GM21515 (cell line): ENCODE results near the gene MTHFD1L.
A peak's percentile ranks its signal among the peaks of the same experiment; 100 is the strongest.
"Not testable (repeated sequence)": the region's sequence is repeated elsewhere in the genome, so short reads cannot be mapped to it uniquely, and the experiment has no call there.

ENCODE experiments used
- ATAC-seq: cut with Tn5 transposase; IDR thresholded peaks from one replicate; pipeline ENCODE4 v1.9.1; 2021; ENCODE audit not compliant: unreplicated experiment

The MTHFD1L gene

DNA sequence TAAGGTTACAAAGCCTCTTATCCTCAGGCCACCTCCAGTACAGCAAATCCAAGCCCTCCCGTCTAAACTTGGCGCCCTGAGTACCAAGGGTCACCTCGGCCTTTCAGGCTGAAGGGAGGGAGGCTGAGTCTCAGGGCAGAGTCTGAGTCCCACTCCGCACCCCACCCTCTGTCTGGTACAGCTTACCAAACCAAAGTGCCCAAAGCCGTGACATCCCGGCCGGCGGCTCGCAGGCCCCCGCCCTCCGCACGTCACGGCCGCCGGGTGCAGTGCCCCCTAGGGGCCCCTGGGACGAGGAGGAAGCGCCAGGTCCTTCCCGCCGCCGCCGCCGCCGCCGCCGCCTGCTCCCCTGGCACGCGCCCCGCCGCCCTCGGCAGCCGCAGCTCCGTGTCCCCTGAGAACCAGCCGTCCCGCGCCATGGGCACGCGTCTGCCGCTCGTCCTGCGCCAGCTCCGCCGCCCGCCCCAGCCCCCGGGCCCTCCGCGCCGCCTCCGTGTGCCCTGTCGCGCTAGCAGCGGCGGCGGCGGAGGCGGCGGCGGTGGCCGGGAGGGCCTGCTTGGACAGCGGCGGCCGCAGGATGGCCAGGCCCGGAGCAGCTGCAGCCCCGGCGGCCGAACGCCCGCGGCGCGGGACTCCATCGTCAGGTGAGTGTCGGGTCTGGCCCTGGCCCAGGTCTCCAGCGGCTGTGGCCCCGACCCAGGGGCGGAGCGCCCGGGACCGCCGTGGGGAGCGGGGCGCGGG lies at the start of gene MTHFD1L:
Gene MTHFD1L (plus strand): TSS at position 297 of the 741 bp plus-strand sequence. CDS start 121 bp downstream, at position 418.
- peak; percentile 78 for ATAC-seq

DNA sequence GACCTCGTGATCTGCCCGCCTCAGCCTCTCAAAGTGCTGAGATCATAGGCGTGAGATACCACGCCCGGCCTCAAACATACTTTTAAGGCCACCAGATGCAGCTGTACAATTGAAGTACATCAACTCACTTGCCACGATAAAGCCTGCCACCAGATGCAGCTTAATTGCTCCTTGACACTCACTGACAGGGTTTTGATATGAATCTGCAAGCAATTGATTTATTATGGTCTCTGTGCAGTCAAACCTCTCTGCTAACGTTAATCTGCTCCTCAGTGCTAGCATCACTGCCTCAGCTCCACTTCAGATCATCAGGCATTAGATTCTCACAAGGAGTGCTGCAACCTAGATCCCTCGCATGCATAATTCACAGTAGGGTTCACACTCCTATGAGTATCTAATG lies 48.9 kb upstream of the MTHFD1L start:
- not testable (repeated sequence) for ATAC-seq

DNA sequence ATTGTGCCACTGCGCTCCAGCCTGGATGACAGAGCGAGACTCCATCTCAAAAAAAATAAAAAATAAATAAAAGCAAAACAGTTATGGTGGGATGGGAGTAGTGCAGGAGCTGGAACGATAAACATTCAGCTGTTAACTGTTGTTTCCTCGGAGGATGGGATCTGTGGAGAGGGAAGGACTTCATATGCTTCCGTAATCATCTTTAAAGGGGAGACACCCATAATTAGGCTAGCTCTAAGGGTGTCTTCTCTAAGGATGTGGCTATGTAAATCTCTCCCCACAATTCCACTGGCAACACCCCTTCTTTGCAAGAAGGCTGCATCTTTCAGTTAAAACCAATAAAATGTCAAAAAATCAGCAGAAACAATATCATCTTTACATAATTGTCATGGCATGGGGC lies 42.6 kb upstream of the MTHFD1L start:
- no peak for ATAC-seq

DNA sequence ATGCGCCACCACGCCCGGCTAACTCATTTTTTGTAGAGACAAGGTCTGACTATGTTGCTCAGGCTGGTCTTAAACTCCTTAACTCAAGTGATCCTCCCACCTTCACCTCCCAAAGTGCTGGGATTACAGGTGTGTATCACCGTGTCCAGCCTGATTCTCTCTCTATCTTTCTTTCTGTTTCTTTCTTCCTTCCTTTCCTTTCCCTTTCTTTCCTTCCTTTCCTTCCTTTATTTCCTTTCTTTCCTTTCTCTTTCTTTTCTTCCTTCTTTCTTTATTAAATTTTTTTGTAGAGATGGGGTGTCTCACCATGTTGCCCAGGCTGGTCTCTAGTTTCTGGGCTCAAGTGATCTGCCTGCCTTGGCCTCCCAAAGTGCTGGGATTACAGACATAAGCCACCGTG lies 38.7 kb upstream of the MTHFD1L start:
- ATAC-seq, result no peak

DNA sequence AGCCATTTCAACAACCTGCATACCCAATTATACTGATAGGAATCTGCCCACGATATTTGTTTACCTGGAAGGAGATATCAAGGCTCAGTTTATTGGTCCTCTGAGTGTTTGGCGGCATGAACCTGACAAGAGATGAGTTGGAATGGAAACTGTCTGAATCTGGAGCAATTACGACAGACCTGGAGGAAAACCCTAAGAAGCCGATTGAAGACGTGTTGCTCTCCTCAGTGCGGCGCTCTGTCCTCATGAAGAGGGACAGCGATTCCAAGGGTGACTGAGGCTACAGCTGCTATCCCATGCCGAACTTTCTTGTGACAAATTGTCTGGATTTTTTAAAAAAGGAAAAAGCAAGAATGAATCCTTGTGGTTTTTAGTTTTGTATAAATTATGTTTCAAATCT lies 37.4 kb upstream of the MTHFD1L start:
- not testable (repeated sequence) for ATAC-seq

- no peak for ATAC-seq
Measured at GRCh38 chr6:150830439-150831165, 34.9 kb upstream of the MTHFD1L start.

- ATAC-seq, result no peak
Measured at GRCh38 chr6:150831577-150831976, 33.9 kb upstream of the MTHFD1L start.

DNA sequence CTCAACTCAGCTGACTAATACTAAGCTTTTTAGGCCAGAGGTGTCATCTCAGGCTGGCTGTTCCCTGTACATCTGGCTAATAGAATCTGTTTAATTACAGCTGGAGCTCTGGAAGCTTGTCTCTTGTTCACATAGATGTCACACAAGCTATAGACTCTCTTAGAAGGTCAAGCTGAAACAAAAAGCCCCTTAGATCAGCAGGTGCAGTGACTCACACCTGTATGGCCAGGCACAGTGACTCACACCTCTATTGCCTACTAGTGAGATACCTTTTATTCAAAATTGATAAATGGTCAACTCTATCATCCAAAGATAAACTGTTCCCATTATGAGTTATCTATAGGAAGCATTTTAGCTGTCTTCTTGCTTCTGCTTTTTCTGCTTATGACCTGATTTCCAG lies 29.9 kb upstream of the MTHFD1L start:
- no peak for ATAC-seq

DNA sequence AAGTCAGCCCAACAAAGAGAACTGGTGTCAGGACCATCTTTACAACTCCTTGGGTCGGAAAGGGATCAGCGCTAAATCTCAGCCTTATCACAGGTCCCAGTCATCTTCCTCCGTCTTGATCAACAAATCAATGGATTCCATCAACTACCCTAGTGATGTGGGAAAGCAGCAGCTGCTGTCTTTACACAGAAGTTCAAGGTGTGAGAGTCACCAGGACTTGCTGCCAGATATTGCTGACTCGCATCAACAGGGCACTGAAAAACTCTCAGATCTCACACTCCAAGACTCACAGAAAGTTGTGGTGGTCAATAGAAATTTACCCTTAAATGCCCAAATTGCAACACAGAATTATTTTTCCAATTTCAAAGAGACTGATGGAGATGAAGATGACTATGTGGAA lies 25.3 kb upstream of the MTHFD1L start:
- no peak for ATAC-seq

DNA sequence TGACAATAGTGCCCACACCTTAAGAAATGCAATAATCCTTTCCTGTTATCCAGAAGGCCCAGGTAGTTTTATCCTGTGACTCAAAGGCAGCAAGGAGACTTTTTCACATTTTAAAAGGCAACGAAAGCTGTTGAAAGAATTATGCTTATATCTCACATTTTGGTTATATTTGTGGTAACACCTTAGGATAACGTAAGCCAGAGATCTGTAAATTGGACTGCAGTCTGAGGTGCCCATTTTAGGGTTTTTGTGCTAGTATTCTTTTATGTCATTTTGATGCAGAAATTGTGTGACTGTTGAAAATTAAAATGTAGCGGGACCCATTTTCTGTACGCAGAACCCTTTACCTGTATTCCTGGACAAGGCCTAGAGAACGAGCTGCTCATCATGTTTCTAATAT lies 24.3 kb upstream of the MTHFD1L start:
- no peak for ATAC-seq

- no peak for ATAC-seq
Measured at GRCh38 chr6:150841697-150842096, 23.8 kb upstream of the MTHFD1L start.

- no peak for ATAC-seq
Measured at GRCh38 chr6:150844371-150844770, 21.1 kb upstream of the MTHFD1L start.

DNA sequence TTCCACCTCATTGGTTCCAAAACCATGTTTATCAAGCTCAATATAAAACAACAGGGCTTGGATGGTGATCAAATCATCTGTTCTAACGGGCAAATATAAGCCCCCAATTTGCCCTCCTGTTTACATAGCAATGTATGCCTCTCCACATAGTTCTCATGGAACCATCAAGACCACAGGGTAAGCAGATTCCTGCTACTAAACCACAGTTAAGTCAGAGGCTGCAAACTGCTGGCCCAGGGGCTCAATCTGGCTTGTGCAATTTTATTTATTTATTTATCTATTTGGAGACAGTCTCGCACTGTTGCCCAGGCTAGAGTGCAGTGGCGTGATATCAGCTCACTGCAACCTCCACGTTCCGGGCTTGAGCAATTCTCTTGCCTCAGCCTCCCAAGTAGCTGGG lies 18.9 kb upstream of the MTHFD1L start:
- no peak for ATAC-seq

DNA sequence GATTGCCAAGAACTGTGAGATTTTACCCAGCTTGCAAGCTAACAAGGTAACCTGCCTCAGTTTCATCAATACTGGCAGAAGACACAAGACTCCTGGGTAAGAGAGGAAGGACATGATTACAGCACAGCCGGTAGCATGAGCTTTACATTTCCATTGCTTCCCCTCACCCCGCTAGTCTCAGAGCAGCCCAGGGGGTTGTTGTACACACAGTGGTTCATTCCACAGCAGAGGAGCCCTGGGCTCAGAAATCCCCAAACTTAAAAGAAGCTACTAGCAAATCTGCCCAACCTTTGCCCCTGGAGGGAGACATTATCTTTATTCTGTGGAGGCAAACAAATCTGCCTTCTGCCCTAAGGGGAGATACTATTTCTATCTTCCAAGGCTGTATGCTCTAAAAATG lies 17.1 kb upstream of the MTHFD1L start:
- no peak for ATAC-seq

GRCh38 chr6:150854392-150854791 lies 11.1 kb upstream of the MTHFD1L start:
- not testable (repeated sequence) for ATAC-seq

GRCh38 chr6:150855171-150855570 lies 10.3 kb upstream of the MTHFD1L start:
- ATAC-seq, result not testable (repeated sequence)

- ATAC-seq, result no peak
Measured at GRCh38 chr6:150857062-150857944, 8.2 kb upstream of the MTHFD1L start.

DNA sequence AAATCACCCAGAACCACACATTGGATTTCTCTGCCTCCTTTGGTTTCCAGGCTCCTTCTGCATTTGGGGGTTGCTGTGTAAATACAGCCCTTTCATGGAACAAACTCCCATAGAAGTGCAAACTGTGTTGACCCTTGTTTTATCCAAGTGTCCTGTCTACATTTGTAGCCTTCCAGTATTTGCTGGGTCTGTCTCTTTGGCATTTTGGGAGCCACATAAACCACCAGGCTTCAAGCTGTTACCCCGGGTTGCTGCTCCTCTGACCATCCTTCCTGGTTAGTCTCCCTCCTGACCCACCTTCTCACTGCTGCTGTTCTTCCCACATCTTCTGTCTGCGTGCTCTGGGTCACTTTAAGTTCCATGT lies 7.6 kb upstream of the MTHFD1L start:
- ATAC-seq, result no peak

- not testable (repeated sequence) for ATAC-seq
Measured at GRCh38 chr6:150861448-150862168, 3.9 kb upstream of the MTHFD1L start.

GRCh38 chr6:150863213-150863928 lies 2.1 kb upstream of the MTHFD1L start:
- no peak for ATAC-seq
